ENCODE data around the gene SLCO4A1.

DNA sequence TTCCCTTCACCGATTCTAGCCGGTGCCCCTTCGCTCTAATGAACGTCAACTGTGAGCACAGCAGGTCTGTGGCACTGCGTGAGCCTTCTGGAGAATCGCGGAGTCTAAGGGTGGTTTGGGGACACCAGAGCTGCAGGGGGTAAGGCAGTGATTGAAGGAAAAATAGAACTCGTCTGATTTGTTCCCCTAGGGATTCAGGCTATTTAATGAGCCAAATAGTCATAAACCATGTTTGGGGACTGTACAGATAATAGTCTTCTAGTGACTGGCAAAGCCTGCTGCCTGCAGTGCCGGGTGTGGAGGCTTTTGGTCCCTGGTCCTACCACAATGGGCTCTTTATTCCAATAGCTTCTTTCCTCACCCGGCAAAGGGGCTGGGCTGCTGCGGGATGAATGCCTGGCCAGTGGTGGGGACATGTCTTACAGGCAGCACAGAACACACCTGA is 55.2 kb downstream of the SLCO4A1 start:
- TF ChIP-seq, protein P1, sequence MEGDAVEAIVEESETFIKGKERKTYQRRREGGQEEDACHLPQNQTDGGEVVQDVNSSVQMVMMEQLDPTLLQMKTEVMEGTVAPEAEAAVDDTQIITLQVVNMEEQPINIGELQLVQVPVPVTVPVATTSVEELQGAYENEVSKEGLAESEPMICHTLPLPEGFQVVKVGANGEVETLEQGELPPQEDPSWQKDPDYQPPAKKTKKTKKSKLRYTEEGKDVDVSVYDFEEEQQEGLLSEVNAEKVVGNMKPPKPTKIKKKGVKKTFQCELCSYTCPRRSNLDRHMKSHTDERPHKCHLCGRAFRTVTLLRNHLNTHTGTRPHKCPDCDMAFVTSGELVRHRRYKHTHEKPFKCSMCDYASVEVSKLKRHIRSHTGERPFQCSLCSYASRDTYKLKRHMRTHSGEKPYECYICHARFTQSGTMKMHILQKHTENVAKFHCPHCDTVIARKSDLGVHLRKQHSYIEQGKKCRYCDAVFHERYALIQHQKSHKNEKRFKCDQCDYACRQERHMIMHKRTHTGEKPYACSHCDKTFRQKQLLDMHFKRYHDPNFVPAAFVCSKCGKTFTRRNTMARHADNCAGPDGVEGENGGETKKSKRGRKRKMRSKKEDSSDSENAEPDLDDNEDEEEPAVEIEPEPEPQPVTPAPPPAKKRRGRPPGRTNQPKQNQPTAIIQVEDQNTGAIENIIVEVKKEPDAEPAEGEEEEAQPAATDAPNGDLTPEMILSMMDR (IDR thresholded peaks at IDR 0.05; ENCODE audit: poor library complexity), result no peak
- TF ChIP-seq EZH2 (IDR thresholded peaks at IDR 0.05; ENCODE audit: borderline replicate concordance), result no peak
